ENCODE data around the gene BOLA1.

The BOLA1 gene

DNA sequence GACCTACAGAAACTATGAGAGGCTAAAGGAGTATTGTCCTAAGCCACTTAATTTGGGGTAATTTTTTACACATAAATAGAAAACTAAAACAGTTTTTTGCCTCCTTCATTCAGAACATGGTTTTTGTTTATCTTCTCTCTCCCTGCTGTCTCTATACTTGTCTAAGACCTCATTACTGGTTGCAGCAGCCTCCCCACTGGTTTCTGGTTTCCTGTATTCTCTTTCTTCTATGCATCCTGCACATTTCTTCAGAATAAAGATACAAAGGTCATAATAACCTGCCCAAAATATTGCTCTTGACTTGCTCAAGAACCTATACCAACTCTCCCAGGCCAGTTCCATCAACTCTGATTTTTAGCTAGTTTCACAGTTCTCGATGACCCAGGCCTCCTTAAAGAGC is 19.8 kb upstream of the BOLA1 start:
- ATAC-seq (ENCODE audit: insufficient read depth, low read depth) (peak; percentile 66; the same call in 2 of the 3 replicates), DNase-seq (no peak)
- Histone ChIP-seq H3K79me2 (ENCODE audit: insufficient read depth, low read length) (no peaks in the 10 kb centered on the region), H3K9me3 (ENCODE audit: insufficient read depth, low read length, severe bottlenecking) (no peaks in the 10 kb centered on the region), H3K36me3 (ENCODE audit: insufficient read depth, low read length) (no peaks in the 10 kb centered on the region), H3K27me3 (ENCODE audit: insufficient read depth, low read length, poor library complexity) (no peaks in the 10 kb centered on the region), H3K27ac (ENCODE audit: low read length) (no peak overlapping the region; the same call in 1 of the 2 replicates), H3K9ac (ENCODE audit: low read depth, low read length) (no peak overlapping the region), H2AFZ (ENCODE audit: low read depth, low read length) (no peak overlapping the region), H4K20me1 (ENCODE audit: insufficient read depth, low read length) (no peaks in the 10 kb centered on the region), H3K4me3 (ENCODE audit: low read depth in 1 of 2, low read length in 2 of 2) (no peak overlapping the region), H3K4me1 (ENCODE audit: insufficient read depth, low read length) (peaks cover 9% of the 10 kb centered on the region), H3K4me2 (ENCODE audit: insufficient read depth, low read length) (no peak overlapping the region)
- TF ChIP-seq, protein P1, sequence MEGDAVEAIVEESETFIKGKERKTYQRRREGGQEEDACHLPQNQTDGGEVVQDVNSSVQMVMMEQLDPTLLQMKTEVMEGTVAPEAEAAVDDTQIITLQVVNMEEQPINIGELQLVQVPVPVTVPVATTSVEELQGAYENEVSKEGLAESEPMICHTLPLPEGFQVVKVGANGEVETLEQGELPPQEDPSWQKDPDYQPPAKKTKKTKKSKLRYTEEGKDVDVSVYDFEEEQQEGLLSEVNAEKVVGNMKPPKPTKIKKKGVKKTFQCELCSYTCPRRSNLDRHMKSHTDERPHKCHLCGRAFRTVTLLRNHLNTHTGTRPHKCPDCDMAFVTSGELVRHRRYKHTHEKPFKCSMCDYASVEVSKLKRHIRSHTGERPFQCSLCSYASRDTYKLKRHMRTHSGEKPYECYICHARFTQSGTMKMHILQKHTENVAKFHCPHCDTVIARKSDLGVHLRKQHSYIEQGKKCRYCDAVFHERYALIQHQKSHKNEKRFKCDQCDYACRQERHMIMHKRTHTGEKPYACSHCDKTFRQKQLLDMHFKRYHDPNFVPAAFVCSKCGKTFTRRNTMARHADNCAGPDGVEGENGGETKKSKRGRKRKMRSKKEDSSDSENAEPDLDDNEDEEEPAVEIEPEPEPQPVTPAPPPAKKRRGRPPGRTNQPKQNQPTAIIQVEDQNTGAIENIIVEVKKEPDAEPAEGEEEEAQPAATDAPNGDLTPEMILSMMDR (IDR thresholded peaks at IDR 0.05; ENCODE audit: borderline replicate concordance, extremely low read depth, low read length, poor library complexity, severe bottlenecking), result no peak
- no peak for TF ChIP-seq EZH2 (IDR thresholded peaks at IDR 0.05; ENCODE audit: borderline replicate concordance, low read depth, low read length, severe bottlenecking)

DNA sequence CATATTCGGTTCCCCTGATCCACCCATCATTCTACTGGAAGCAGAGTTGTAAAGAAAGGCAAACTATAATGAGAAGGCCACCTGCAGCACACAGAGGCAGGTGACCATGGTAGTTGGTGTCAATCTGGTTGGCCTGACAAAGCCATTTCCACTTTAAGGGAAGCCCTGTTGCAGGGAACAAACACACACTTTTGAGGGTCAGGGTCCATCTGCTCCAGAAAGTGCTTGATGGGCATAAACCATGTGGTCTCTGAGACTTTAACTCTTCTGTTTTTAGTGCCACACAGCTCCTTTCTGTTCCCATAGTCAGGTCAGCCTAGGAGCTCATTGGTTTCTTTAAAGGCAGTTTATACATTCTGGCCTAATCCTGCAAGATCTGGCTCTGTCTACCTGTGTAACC is 17.5 kb upstream of the BOLA1 start:
- Histone ChIP-seq H3K4me2 (ENCODE audit: insufficient read depth, low read length) (no peak overlapping the region), H2AFZ (ENCODE audit: low read depth, low read length) (no peak overlapping the region), H3K27me3 (ENCODE audit: insufficient read depth, low read length, poor library complexity) (no peaks in the 10 kb centered on the region), H4K20me1 (ENCODE audit: insufficient read depth, low read length) (no peaks in the 10 kb centered on the region), H3K36me3 (ENCODE audit: insufficient read depth, low read length) (no peaks in the 10 kb centered on the region), H3K9me3 (ENCODE audit: insufficient read depth, low read length, severe bottlenecking) (no peaks in the 10 kb centered on the region), H3K4me1 (ENCODE audit: insufficient read depth, low read length) (peaks cover 9% of the 10 kb centered on the region), H3K9ac (ENCODE audit: low read depth, low read length) (no peak overlapping the region), H3K27ac (ENCODE audit: low read length) (no peak overlapping the region), H3K79me2 (ENCODE audit: insufficient read depth, low read length) (no peaks in the 10 kb centered on the region), H3K4me3 (ENCODE audit: low read depth in 1 of 2, low read length in 2 of 2) (no peak overlapping the region)
- TF ChIP-seq EZH2 (IDR thresholded peaks at IDR 0.05; ENCODE audit: borderline replicate concordance, low read depth, low read length, severe bottlenecking), result no peak
- TF ChIP-seq, protein P1 (IDR thresholded peaks at IDR 0.05; ENCODE audit: borderline replicate concordance, extremely low read depth, low read length, poor library complexity, severe bottlenecking), result no peak
- DNase-seq (no peak), ATAC-seq (ENCODE audit: insufficient read depth, low read depth) (no peak)

DNA sequence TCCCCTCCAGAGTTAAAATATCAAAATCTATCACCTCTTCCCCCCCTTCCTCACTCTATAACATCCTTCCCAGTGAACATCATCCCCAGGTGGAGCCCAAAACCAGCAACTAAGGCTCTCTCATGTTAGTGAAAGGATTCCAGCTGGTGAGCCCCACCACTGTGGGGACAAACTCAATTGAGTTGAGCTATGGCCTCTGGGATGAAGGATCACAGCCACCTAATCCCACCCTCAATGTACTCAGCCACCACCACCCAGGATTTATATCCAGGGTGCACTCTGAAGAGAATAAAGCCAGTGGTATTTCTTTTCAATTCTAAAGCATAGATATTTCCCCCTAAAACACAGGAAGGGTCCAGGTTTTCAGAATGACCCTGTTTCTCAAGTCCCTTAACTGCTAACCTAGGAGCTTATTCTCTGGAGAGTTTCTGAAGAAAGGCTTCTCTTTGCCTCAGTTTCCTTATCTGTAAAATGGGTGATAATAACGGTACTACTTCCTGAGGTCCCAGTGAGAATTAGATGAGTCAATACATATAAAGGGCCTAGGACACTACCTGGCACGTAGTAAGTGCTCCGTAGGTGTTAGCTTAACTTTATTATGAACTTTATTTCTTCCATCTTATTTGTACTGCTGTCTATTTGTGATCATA is 15.6 kb upstream of the BOLA1 start:
- no peak for TF ChIP-seq EZH2 (IDR thresholded peaks at IDR 0.05; ENCODE audit: borderline replicate concordance, low read depth, low read length, severe bottlenecking)
- TF ChIP-seq, protein P1 (IDR thresholded peaks at IDR 0.05; ENCODE audit: borderline replicate concordance, extremely low read depth, low read length, poor library complexity, severe bottlenecking), result no peak
- H3K27me3 ChIP-seq (ENCODE audit: insufficient read depth, low read length, poor library complexity), result no peaks in the 10 kb centered on the region
- no peaks in the 10 kb centered on the region for H3K36me3 ChIP-seq (ENCODE audit: insufficient read depth, low read length)
- no peak overlapping the region for H3K4me2 ChIP-seq (ENCODE audit: insufficient read depth, low read length)
- H3K4me1 ChIP-seq (ENCODE audit: insufficient read depth, low read length), result peaks cover 9% of the 10 kb centered on the region
- no peak overlapping the region for H3K9ac ChIP-seq (ENCODE audit: low read depth, low read length)
- H2AFZ ChIP-seq (ENCODE audit: low read depth, low read length), result no peak overlapping the region
- DNase-seq (no peak), ATAC-seq (ENCODE audit: insufficient read depth, low read depth) (no peak)
- H4K20me1 ChIP-seq (ENCODE audit: insufficient read depth, low read length), result no peaks in the 10 kb centered on the region
- H3K4me3 ChIP-seq (ENCODE audit: low read depth in 1 of 2, low read length in 2 of 2), result no peak overlapping the region
- no peaks in the 10 kb centered on the region for H3K79me2 ChIP-seq (ENCODE audit: insufficient read depth, low read length)
- no peaks in the 10 kb centered on the region for H3K9me3 ChIP-seq (ENCODE audit: insufficient read depth, low read length, severe bottlenecking)
- H3K27ac ChIP-seq (ENCODE audit: low read length), result no peak overlapping the region
